Erythroblast (primary cell): ENCODE measurements around the gene CBLL1.

Source experiments
- GATA1 ChIP-seq: IDR thresholded peaks from 2 replicates; pipeline ENCODE4 v1.6.1; 2011; ENCODE audit warnings: low read depth, mild to moderate bottlenecking, control low read depth, low read length, moderate library complexity
- POLR2A ChIP-seq: IDR thresholded peaks from 2 replicates; pipeline ENCODE4 v1.6.1; 2011; ENCODE audit warnings: mild to moderate bottlenecking, low read length

- TF ChIP-seq POLR2A, result no peak
- TF ChIP-seq GATA1, result no peak
These were observed 7.2 kb downstream of the CBLL1 start for GRCh38 chr7:107751113-107751512.
